GM21423 (cell line): ENCODE results near the gene PPP1CA.
"Not testable (repeated sequence)": the region's sequence is repeated elsewhere in the genome, so short reads cannot be mapped to it uniquely, and the experiment has no call there.

Experiments
- ATAC-seq: cut with Tn5 transposase; IDR thresholded peaks from one replicate; pipeline ENCODE4 v1.9.1; 2021; ENCODE audit warnings: mild to moderate bottlenecking, moderate library complexity; ENCODE audit not compliant: unreplicated experiment

Gene PPP1CA

DNA sequence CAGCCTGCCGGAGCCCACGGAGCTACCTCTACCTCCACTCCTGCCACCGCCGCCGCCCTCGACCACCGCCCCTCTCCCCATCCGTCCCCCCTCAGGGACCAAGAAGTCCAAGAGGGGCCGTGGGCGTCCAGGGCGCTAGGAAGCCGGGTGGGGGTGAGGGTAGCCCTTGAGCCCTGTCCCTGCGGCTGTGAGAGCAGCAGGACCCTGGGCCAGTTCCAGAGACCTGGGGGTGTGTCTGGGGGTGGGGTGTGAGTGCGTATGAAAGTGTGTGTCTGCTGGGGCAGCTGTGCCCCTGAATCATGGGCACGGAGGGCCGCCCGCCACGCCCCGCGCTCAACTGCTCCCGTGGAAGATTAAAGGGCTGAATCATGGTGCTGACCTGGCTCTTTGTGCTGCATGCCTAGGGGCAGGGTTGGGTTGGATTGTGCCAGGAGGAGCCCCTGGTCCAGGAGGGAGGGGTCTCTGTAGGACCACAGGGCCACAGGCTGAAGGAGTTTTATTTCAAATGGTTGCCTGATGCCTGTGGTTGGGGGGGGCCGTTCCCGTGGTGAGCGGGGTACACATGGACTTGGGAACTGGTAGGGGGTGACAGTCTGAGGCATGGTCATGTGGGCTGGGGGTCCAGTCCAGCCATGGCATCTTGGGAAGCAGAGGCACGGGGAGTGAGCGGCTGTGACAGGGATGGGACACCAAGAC is 33.5 kb upstream of the PPP1CA start:
- no peak for ATAC-seq

DNA sequence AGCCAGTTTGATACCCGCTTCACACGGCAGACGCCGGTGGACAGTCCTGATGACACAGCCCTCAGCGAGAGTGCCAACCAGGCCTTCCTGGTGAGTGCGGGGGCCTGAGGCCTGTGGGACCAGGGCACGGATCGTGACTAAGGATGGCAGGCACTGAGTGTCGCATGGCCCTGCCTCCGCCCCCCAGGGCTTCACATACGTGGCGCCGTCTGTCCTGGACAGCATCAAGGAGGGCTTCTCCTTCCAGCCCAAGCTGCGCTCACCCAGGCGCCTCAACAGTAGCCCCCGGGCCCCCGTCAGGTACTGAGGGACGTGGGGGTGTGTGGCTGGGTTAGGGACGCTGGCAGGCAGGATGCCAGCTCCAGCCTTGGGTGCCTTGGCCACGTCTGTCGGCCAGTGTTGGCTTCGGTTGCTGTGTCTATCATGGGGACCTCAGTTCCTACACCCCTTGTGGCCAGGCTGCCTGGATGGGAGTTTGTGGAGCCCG is 32.8 kb upstream of the PPP1CA start:
- ATAC-seq, result no peak

DNA sequence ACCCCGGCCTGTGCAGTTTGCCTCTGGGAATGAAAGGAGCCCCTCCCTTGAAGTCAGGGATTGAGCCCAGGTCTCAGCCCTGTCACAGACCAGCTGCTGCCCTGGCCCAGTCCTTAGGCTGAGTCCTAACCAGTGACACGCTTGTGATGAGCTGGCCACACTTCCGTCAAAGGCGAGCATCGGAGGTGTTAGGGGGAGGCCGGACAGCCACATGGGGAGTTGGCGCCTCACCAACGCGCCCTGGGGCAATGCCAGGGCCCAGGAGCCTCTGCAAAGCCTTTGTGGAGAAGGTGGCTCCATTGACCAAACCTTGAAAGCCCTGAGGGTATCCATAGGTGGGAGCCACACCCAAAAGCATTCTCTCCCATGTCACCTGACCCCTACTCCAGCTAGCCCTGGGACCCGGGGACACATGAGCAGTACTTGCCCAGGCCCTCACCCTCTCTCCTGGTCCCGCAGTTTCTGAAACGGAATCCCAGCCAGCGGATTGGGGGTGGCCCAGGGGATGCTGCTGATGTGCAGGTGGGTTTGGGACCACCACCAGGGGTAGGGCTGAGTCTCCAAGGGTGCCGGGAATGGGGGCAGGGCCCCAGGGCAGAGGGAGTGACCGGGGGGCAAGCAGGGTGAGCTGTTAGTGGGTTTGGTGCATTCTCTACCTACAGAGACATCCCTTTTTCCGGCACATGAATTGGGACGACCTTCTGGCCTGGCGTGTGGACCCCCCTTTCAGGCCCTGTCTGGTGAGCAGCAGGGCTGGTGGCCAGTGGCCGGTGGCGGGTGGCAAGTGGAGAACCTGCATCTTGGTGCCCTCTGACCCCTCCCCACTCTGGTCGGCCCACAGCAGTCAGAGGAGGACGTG is 32.1 kb upstream of the PPP1CA start:
- no peak for ATAC-seq

DNA sequence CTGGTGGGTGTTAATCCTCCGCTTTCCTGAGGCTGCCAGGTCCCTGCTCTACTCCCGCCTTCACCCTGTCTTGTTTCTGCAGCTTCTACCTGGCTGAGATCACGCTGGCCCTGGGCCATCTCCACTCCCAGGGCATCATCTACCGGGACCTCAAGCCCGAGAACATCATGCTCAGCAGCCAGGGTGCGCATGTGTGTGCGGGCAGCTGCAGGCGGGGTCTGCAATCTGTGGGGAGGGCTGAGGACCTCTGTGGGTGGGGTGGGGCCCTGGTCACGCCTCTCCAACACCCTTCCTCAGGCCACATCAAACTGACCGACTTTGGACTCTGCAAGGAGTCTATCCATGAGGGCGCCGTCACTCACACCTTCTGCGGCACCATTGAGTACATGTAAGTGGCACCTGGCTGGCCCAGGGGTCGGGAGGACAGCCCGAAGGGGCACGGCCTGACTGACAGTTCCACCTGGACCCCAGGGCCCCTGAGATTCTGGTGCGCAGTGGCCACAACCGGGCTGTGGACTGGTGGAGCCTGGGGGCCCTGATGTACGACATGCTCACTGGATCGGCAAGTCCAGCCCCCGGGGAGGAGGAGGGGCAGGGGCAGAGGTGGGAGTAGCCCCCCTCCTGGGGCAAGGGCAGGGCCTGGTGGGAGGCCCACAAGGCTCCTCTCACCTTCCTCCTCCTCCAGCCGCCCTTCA is 31.1 kb upstream of the PPP1CA start:
- no peak for ATAC-seq

DNA sequence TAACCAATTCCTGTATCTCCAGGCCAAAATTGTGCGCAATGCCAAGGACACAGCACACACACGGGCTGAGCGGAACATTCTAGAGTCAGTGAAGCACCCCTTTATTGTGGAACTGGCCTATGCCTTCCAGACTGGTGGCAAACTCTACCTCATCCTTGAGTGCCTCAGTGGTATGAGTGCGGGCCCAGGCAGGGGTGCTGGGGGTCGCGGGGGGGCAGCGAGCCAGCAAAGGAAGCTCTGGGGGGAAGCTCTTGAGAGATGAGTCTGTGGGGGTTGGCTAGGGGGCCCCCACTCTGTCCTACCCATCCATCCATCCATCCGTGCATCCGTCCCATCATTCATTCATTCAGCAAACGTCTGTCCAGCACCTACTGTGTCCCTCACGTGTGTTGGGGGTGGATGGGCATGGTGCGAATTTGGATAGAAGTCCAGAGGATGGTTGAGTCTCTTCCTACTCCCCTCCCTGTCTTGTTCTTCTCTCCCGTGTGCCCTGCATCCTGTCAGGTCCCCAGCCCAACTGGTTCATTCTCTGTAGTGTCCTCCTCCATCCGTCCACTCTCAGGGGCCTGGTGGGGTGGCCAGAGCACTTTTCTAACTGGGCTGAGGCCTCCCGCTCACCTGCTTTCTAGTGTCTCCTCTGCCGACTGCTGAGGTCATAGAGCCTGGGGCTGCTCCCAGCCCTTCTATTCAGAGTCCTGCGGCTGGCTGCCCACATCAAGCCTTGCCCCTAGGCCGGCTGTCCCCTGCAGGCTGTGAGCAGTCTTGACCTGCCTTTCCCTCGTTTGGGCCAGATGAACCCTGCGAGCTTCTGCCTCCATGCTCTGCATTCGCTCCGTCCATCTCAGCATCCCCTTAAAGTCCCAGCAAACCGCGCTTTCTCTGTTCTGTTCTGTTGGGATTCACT is 29.9 kb upstream of the PPP1CA start:
- no peak for ATAC-seq

DNA sequence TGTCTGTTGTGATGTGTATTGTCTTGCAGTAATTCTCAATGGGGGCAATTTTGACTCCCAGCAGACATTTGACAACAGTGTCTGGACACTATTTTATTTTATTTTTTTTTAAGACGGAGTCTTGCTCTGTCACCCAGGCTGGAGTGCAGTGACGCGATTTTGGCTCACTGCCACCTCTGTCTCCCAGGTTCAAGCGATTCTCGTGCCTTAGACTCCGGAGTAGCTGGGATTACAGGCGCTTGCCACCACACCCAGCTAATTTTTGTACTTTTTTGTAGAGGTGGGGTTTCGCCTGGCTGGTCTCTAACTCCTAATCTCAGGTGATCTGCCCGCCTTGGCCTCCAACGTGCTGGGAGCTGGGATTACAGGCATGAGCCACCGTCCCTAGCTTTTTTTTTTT is 28.1 kb upstream of the PPP1CA start:
- ATAC-seq, result no peak

DNA sequence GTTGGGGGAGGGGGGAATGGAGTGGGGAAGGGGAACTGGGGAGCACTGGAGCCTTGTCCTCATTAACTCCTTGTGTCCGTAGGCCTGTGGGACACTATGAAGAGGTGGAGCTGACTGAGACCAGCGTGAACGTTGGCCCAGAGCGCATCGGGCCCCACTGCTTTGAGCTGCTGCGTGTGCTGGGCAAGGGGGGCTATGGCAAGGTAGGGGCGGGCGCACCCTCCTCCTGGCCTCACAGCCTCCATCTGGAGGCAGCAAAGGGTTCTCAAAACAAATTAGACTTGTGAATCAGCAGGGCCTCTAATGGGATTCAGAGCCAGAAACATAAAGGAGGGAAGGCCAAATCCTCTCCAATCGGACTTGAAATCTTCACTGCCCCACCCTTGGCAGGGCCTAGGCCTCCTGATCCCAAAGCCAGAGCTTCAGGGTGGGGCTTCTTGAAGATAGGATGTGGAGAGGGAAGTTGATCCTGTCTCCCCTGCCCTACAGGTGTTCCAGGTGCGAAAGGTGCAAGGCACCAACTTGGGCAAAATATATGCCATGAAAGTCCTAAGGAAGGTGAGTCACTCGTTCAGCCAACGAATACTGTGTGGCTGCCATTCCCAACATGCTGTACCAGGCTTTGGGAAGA is 27.5 kb upstream of the PPP1CA start:
- ATAC-seq, result no peak

DNA sequence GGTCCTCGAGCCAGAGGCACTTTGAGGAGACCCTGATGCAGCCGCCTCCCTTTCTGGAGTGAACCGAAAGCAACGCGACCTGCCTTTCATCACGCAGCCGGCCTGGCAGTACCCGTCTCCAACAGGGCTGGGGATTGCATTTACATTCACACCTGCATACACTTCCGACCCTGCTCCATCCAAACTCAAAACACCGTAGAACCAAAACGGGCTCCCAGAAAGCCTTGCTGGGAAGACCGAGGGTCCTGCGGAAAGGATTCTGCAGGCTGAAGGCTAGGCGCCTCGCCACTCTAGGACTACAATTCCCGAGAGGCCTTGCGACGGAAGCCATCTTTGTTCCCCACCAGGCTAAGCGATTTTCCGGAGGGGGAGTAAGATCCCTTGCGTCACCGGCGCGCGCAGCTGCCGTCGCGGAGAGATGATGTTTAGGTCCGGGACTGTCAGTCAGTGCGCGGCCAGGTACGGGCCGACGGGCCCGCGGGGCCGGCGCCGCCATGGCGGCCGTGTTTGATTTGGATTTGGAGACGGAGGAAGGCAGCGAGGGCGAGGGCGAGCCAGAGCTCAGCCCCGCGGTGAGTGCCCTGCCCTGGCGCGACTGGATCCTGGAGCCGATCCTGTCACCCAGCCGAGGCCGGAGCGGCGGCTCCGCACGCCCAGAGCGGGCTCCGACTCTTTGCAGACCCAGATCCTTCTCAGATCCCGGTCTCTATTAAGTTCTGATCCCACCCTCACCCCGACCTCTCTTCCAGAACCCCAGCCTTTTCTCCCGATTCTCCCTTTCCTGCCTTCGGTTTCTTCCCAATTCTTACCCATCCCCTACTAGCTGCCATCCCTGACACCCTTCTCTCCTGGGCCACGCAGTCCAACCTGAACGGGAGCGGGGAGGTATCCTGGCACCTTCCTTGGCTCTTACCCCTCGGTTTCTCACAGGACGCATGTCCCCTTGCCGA is 26.7 kb upstream of the PPP1CA start, which contains the start of gene RPS6KB2:
TSS of gene RPS6KB2 (plus strand) at position 443 of the 950 bp plus-strand sequence. CDS start at position 495, 52 bp downstream.
- ATAC-seq, result peak; percentile 79

DNA sequence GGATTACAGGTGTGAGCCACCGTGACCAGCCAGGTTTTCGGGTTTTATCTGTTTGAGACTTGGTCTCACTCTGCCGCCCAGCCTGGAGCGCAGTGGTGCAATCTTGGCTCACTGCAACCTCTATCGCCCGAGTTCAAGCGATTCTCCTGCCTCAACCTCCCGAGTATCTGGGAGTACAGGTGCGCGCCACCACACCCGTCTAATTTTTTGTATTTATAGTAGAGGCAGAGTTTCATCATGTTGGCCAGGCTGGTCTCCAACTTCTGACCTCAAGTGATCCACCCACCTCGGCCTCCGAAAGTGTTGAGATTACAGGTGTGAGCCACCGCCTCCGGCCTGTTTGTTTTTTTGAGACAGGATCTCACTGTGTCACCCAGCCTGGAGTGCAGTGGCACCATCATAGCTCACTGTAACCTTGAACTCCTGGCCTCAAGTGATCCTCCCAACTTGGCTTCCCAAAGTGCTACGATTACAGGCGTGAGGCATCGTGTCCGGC is 25.8 kb upstream of the PPP1CA start:
- ATAC-seq, result not testable (repeated sequence)

DNA sequence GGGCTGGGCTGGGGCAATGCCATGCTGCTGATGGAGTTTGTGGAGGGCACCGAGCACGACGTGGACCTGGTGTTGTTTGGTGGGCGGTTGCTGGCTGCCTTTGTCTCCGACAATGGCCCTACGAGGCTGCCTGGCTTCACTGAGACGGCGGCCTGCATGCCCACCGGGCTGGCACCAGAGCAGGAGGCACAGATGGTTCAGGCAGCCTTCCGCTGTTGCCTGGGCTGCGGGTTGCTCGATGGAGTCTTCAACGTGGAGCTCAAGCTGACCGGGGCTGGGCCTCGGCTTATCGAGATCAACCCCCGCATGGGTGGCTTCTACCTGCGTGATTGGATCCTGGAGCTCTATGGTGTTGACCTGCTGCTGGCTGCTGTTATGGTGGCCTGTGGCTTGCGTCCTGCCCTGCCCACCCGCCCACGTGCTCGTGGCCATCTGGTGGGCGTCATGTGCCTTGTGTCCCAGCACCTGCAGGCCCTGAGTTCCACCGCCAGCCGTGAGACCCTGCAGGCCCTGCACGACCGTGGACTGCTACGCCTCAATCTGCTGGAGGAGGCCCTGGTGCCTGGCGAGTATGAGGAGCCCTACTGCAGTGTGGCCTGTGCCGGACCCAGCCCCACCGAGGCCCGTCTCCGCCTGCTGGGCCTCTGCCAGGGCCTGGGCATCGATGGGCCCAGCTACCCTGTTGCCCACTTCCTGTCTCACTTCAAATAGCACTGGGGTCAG is 22.4 kb upstream of the PPP1CA start:
- no peak for ATAC-seq

DNA sequence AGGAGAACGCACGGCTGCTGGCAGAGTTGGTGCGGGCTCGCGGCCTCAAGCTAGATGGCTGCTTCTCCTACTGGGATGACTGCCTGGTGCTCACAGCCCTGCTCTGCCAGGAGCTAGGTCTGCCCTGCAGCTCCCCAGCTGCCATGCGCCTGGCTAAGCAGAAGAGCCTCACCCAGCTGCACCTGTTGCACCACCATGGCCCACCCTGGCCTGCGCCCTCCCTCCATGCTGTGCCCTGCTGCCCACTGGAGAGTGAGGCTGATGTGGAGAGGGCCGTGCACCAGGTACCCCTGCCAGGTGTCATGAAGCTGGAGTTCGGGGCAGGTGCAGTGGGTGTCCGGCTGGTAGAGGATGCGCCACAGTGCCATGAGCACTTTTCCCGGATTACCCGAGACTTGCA is 21.8 kb upstream of the PPP1CA start:
- ATAC-seq, result no peak

DNA sequence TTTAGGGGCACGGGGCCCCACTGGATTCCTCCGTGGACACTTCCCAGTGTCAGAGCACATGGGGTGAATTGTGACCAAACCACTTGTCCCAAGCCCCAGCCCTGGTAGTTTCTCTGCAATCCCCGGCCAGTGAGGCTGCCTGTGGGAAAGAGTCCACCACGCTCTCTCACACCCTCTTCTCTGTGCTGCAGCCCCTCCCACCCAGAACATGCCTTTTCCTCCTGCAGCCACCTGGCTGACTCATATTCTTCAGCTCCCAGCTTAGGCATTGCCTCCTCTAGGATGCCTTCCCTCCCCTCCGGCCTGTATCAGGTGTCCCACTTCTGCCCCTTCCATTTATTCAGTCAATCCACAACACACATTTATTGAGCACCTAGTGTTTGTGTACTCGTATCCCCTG is 21.2 kb upstream of the PPP1CA start:
- ATAC-seq, result no peak

DNA sequence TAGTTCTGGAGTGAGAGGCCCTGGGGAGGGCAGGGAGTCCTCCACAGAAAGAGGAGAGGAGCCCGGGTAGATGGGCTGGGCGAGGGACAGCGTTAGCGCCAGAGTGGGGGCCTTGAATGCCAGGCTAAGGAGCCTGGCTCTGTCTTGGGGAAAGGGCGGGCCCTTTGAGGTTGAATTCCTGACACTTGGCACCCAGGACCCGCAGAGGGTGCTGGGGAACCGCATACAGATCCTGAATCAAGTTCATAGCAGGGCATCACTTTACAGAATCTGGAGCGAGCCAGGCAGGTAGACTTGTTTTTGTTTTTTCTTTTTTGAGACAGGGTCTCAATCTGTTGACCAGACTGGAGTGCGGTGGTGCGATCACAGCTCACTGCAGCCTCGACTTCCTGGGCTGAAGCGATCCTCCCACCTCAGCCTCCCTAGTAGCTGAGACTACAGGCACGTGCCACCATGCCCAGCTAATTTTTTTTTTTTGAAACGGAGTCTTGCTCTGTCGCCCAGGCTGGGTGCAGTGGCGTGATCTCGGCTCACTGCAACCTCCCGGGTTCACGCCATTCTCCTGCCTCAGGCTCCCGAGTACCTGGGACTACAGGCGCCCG is 19.9 kb upstream of the PPP1CA start:
- ATAC-seq, result no peak

DNA sequence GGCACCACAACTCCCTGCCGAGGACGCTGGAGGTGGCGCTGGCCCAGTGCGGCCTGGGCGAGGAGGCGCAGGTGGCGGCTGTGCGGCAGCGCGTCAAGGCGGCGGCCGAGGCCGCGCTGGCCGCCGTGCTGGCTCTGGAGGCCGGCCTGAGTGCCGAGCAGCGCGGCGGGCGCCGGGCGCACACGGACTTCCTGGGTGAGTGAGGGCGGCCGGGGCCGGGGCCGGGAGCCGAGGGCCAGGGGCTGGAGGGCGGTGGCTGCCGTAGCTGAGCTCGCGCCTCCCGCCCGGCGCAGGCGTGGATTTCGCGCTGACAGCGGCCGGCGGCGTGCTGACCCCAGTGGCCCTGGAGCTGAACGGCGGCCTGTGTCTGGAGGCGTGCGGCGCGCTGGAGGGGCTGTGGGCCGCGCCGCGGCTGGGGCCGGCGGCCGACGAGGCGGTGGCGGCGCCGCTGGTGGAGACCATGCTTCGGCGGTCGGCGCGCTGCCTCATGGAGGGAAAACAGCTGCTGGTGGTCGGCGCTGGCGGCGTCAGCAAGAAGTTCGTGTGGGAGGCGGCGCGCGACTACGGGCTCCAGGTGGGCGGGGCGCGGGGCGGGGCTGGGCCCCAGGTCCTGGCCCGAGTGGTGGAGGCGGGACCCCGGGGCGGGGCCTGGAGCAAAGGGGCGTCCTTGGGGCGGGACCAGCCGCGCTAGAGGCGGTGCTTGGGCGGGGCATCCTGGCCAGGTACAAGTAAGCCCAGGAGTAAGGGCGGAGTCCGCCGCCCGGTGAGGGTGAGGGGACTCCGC is 19.2 kb upstream of the PPP1CA start:
- ATAC-seq, result peak; percentile 76

DNA sequence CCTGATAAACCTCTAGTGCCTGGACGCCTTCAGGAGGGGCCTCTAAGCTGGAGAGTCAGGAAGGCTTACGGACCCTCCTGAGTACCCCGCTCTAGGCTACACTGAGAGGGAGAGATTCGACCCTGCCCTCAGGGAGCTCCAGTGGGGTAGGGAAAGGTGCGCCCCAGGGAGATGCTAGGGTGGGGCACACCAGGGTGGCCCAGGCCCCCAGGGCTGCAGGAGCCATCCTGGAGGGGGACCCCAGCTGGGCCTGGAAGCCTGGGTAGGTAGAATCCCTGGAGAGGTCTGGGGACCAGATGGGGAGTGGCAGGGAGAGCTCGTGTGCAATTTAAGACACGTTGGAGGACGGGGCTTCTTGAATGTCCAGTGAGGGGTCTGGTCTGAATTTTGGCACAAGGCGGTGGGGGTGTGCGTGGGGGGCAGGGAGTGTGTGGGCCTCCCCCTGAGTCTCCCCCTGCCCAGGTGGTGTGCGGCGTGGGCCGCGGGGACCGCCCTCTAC is 18.5 kb upstream of the PPP1CA start:
- no peak for ATAC-seq

DNA sequence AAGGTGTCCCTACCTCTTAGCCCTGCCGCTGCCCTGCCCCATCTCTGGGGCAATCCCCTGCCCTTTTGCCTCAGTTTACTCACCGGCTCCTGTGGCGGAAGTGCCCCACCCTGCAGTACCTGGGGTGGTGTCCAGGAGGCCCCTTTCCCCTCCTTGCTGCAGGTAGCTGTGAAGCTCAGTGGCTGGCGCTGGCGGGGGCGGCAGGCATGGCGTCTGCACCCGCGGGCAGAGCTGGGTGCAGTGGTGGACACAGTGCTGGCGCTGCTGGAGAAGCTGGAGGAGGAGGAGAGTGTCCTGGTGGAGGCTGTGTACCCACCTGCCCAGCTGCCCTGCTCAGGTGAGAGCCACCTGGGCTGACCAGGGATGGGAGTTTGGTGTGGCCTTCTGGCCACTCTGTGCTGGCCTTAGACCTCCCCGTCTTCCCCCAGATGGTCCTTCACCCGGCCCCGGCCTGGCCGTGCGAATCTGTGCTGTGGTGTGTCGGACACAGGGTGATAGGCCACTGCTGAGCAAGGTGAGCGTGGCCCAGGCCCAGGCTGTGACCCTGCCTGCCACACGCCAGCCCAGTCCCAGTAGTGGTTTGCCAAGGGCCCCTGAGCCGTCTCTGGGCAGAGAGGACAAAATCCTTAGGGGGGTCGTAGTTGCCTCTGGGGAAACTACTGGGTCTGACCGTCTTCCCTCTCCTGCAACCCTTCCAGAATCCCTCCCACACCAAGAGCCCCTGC is 17.8 kb upstream of the PPP1CA start:
- ATAC-seq, result no peak
